ENCODE measurements around the gene CES2.

GRCh38 chr16:66972983-66973382, 37.7 kb downstream of the CES2 start:
- TF ChIP-seq, protein P1, sequence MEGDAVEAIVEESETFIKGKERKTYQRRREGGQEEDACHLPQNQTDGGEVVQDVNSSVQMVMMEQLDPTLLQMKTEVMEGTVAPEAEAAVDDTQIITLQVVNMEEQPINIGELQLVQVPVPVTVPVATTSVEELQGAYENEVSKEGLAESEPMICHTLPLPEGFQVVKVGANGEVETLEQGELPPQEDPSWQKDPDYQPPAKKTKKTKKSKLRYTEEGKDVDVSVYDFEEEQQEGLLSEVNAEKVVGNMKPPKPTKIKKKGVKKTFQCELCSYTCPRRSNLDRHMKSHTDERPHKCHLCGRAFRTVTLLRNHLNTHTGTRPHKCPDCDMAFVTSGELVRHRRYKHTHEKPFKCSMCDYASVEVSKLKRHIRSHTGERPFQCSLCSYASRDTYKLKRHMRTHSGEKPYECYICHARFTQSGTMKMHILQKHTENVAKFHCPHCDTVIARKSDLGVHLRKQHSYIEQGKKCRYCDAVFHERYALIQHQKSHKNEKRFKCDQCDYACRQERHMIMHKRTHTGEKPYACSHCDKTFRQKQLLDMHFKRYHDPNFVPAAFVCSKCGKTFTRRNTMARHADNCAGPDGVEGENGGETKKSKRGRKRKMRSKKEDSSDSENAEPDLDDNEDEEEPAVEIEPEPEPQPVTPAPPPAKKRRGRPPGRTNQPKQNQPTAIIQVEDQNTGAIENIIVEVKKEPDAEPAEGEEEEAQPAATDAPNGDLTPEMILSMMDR (IDR thresholded peaks at IDR 0.05; ENCODE audit: low read depth, low read length), result no peak
- TF ChIP-seq EZH2phosphoT487 (IDR thresholded peaks at IDR 0.05; ENCODE audit: low read depth), result no peak
